SH-SY5Y (cell line): ENCODE results near the gene PES1.

Experiments used
- GATA2 ChIP-seq: IDR thresholded peaks from 2 replicates; pipeline ENCODE4 v1.6.1; 2011; ENCODE audit warnings: mild to moderate bottlenecking, low read depth, low read length
- GATA3 ChIP-seq: IDR thresholded peaks from 2 replicates; pipeline ENCODE4 v1.6.1; 2011; ENCODE audit warnings: low read depth, mild to moderate bottlenecking, low read length, moderate library complexity

DNA sequence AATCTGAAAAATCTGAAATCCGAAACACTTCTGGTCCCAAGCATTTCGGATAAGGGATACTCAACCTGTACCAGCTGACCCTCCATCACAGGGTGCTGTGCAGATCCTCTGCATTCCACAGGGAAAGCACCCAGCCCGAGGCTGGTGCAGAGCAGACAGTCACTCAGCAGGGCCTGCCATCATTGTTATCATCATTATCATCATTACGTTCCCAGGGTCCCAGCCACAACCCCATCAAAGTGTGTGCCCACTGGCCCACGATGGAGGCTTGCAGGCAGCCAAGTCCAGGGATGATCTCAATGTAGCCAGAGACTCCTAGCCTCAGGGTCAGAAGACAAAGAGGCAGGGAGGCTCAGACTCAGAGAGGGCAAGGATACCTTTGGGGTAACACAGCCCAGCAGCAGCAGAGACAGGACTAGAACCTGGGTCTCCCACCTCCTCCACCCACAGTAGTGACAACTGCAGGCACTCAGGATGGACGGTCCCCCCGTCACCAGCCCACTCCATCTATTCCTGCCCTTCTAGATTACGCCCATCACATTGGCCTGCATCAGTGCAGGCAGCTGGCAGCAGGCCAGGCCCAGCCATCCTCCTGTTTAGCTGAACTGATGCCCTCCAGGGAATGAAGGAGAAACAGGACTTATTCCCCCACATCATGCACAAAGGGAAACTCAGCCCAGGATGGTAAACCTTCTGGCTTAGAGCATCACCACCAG, 27.5 kb downstream of the PES1 start:
- TF ChIP-seq GATA2 (peak; percentile 71), GATA3 (no peak)
